Right hindlimb (tissue), 1 donor: ENCODE data around the gene LRP3.
A peak's percentile ranks its signal among the peaks of the same experiment; 100 is the strongest.

Experiments used
- DNase-seq: peaks from one replicate; pipeline ENCODE4 v3.0.0-alpha.2; 2018

Gene LRP3

DNA sequence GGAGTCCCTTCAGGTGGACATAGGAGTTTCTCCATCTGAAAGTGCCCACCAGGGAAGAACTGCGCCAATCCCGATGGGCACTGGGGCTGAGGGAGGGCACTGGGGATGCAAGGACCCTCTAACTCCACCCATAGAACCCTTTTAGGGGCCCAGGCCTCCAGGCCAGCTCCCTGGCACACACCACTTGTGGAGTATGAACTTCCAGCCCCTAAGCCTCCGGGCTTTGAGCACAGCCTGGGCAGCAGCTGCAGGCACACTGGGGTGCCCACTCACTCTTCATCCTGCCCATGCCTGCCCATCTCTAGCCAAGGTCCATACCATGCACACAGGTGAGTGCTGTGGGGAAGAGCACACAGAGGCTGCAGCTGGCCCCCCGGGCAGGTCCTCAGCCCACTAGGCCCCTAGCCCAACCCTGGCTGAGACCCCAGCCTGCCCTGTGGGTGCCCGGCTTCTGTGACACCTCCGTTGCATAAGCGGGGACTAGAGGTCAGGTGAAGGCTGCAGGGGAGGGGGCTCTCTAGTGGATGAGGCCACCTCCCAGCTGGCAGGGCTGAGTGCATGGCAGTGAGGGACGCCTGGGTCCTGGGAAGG, 46.1 kb downstream of the LRP3 start:
- no peak for DNase-seq

DNA sequence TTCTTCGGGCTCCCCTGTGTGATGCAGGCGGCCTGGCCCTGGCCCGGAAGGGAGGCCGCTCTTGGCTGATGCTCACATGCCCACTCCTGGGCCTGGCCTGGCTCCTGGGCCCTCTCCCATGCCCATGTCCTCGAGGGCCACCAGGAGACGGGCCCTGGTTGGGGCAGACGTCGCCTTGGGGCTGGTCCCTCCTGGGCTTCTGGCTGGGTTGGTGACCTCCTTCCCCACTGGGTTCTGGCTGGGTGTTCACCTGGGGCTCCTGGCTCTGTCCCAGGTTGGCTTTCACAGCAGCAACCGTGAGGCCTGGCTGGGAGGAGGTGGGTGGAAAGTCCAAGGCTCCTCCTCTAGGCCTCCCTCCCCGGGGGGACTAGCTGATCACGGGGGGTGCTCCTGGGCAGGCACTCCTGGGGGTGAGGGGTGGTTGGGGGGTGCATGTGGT, 47.0 kb downstream of the LRP3 start:
- DNase-seq = no peak

DNA sequence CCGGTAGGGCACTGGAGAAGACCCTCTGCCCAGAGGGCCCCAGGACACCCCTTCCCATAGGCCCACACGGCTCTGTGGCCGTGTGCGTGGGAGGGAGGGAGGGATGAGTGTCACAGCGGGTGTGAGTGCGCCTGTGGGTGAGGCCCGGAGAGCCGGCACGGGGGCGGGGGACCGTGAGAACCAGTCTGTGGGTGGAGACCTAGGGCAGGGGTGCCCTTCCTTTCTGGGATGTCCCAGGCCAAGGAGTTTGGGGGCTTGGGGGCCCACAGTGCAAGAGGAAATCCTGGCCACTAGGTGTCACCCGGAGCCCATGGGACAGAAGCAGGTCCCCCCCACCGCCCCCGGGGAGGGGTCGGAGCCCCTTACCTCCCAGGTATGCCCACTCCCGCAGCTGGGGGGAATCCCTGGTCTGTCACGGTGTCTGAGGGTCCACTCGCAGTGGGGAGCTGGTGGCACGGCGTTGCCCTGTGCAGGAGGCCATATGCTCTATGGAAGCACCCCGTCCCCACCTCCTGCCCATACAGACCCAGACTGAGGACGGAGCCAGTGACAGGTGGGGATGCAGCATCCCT, 47.5 kb downstream of the LRP3 start:
- DNase-seq = no peak

DNA sequence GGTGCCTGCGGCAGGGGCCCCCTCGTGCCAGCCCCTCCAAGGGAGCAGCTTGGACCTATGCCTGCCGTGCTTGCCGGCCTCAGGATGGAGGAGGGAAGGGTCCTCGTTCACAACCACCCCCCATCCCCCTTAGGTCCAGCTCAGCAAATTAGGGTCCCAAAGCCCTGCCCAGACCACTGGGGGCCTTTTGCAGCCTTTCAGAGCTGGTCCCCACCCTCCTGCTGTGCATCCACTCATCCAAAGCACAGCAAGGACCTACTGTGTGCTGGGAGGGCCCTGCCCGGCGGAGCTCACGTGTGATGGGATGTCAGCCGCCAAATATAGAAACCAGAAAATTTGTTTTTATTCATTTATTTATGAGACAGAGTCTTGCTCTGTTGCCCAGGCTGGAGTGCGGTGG, 48.0 kb downstream of the LRP3 start:
- DNase-seq = no peak

DNA sequence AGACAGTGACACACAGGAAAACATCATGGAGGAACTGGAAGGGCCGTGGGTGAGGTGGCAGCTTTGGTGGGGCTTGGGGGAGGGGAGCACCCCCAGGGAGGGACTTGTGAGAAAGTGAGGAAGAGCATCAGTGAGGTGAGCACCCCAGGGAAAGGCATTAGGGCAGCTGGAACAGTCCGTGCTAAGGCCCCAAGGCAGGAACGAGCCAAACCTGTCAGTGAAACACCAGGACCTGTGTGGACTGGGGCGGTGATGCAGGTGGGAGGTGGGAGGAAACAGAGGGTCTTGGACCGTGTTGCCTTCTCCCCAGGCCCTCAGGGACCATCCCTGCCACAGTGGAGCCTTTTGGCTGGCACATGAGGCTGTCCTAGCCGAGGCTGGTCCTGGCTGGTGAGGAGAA, 48.8 kb downstream of the LRP3 start:
- no peak for DNase-seq

DNA sequence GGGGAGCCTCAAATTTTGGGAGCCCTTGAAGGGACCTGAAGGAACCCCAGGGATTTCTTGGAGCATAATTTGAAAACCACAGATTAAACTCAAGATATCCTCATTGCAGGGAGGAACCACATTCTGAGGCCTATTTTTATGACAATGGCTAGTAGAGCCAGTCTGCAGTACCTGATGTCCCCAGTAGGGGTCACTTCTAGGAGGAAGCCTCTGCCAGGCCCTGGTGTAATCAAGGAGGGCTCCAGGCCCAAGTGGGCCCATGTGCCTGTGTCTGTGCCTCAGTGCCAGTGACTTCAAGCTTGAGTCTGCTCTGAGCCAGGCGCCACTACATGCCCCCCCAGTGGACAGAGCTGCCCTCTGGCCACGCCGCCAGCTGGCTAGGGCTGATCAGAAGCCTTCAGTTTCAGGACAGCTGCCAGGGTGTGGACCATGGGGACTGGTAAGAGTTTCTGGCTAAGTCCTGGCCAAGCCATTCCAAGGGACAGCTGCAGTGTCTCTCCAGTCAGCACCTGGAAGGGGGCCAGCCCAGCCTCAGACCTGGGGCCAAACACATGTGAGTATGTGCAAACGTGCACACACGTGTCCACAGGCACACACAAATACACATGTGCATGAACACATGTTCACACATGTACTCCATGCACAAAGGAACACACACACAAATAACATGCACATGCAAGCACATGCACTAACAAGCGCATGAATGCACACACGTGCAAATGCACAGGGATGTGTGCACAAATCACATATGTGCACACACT, 52.0 kb downstream of the LRP3 start:
- DNase-seq = peak; percentile 84

DNA sequence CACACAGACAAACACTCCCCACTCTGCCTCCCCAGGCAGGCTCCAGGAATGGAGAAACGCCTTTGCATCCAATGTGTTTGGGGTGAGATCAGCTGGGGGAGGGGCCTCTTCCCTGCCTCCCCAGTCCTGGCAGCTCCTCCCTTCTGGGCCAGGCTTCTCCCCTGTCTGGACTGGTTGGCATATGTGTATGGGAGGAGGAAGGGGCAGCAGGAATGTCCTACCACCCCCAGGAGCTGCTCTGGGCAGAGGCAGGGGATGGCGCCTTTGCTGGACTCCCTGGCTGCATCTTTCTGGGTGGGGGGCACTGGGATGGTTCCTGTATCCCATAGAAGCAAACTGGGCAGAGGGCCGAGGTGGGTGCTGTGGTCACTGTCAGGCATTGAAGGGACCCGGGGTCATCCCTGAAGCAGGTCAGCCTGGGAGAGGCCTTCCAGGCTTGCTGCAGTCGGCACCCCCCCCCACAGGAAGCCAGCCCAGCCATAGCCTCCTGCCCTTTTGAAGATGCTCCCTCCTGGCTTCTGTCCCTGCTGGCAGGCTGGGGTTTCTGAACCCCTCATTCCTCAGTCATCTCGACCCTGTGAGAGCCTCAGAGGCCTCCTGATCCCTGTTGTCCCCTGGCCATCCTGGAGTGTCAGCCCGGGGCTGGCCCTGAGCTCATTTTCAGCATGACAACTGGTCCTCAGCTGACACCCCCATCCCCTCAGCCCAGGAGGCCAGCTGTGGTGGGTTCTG, 52.7 kb downstream of the LRP3 start:
- no peak for DNase-seq

DNA sequence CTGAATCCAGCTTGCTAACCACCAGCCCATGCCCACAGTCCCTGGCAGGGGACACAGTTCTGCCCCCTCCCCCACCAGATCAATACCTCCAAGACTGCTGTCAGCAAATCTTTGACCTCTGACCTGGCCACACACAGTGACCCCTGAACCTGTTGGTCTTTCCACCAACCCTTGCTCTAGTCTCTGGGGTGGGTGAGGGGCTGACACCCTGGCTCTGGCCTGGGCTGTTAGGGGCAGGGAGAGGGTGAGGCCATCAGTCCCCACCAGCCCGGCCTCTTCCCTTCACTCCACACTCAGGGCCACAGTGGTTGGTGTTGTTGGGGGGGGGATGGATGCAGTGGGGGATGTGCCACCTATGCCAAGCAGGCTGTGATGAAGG, 53.3 kb downstream of the LRP3 start:
- no peak for DNase-seq

DNA sequence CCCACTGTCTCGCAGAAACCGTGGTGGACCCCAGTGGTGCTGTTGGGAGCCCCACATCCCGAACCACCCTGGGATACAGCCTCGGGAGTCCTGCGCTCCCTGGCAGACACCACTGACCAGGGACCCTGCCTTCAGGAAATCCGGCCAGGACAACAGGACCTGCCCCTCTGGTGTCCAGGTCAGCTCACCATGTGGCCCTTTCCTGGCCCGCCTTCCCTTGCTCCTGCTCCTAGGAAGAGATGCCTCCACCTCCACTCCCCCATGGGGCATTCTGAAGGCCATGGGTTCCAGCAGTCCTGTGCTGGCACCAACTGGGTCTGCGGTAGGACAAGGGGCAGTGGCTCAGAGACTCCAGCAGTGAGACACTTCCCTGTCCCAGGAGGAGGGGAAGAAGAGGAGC, 54.0 kb downstream of the LRP3 start:
- no peak for DNase-seq

DNA sequence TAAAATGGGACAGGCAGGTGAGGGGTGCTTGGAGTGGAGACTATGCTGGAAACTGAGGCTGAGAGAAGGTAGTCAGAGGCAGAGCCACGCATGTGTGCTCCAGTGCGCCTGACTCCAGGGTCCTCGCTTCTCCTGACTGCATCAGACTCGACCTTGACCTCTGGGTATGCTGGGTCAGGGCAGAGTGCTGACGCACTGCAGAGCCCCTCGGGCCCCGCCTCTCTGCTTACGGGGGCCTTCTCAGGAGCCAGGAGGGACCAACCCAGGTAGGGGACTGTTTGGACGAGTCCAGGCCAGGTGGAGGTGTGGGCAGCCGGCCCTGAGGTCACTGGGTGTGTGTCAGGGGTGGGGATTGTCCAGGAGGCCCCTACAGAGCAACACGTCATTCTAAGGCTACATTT, 54.4 kb downstream of the LRP3 start:
- DNase-seq = no peak

DNA sequence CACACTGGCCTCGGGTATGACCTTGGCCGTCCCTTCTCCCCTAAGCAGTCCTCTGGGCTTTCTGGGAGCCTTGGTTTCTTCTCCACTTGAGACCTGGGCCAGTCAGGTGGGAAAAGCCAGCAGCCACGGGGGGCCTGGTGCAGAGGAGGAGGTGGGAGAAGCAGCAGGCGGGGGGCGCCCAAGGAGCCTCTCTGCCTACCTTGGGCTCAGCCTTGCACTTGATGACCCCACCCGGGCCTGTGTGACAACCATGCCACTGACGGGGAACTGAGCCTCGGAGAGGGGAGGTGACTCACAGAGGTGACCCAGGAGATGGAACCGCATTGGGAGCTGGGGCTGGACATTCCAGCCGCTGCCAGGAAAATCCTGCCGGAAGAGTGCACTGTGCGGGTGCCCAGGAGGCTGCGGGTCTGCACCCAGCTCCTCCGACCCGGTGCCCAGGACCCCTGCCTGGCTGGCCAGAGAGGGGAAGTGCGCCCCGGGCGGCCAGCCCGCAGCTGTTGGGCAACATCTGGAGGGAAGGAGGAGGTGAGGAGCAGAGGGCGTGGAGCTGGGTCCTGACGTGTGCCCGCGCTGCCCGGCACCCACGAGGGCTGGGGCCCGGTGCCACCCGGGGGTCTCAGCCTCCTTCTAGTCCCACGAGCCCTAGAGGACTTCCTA, 55.0 kb downstream of the LRP3 start:
- DNase-seq = no peak

DNA sequence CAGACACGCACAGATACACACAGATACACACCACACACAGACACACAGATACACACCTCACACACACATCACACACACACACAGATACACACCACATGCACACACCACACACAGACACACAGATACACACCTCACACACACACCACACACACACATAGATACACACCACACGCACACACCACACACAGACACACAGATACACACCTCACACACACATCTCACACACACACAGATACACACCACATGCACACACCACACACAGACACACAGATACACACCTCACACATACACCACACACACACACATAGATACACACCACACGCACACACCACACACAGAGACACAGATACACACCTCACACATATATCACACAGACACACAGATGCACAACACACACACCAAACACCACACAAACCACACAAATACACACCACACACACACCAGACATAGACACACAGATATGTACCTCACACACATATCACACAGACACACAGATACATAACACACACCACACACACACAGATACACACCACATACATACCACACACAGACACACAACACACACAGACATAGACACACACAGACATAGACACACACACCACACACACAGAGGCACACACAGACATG, 55.7 kb downstream of the LRP3 start:
- DNase-seq = no peak

DNA sequence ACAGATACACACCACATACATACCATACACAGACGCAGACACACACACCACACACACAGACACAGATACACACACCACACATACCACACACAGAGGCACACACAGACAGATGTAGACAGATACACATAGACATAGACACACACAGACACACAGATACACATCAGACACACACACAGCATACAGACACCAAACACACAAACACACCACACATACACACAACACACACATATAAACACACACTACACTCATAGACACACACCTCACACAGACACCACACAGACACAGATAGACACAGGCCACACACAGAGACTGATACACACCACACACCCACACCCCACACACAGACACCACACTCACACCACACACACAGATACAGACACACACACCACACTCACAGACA, 56.4 kb downstream of the LRP3 start:
- no peak for DNase-seq

DNA sequence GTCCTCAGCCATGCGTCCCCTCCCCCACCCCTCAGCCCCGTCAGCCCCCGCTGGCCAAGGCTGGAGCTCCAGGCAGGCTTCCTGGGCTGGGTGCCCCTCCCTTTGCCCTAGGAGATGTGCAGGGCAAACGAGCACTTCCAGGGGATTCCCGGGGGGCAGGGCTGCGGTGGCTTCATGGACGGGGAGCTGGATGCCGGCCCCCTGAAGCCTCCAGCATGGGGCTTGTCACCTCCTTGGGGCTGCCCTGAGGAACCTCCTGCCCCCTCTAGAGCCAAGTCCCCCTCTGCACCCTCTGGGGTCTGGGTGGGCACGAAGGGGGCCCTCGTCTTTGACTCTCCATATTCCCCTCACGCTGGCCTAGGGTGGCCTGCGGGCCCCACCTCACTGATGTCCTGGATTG, 56.9 kb downstream of the LRP3 start:
- DNase-seq = no peak

DNA sequence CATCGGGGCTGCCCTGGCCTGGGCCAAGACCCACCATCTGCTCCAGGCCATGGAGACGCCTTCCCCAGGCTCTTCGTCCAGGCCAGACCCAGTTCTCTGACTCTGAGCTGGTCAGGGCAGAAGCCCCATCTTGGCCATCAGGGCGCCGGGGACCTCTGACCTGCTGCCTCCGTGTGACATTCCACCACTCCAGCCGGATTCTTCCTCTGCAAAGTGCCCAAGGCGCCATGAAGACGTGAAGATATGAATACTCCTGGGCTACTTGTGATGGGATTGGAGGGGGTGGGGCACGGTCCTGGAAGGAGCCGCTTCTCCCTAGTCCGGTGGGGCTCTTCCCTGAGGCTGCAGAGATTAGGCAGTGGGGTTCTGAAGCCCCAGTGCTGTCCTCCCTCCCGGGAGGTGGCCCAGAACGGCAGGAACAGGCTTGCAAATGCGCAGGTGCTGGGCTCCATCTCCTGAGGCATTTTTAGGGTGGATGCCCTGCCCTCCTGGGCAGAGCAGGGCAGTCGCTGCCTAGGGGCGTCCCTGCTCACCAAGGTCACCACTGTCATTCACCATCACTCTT, 57.5 kb downstream of the LRP3 start:
- no peak for DNase-seq

DNA sequence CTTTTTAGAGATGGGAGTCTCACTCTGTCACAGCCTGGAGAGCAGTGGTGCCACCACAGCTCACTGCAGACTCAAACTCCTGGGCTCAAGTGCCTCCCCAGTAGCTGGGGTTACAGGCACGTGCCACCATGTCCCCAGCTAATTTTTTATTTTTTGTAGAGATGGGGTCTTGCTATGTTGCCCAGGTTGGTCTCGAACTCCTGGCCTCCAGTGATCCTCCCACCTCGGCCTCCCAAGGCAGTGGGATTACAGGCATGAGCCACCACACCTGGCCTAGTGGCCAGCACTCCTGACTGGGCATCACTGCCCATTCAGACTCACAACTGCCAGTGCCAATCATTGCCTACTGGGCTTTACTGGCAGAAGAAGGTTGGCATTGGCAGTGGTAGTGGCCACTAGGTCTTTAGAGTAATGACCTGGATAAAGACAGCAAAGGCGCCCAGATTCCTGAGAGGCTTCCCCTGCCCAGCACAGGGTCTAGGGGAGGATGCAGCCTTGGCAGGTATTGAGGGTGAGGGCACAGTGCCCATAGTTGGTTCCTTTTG, 58.4 kb downstream of the LRP3 start:
- DNase-seq = no peak

DNA sequence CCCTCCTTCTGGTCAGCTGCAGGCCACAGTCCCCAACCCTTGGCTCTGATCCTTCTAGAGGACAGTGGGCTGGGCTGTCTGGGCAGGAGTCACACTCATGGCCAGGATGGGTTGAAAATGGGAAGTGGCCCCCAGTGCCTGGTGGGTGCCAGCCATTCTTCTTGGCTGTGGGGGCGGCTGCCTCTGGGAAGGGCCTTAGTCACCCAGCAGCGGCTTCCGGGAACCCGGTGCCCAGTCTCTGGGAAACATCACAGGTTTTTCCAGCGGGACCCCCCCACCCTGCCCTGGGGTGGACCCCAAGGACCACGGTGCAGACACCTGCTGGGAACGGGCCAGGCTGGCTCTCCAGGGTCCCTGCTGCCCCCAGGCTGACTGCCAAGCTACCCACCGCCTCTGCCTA, 58.8 kb downstream of the LRP3 start:
- DNase-seq = no peak

DNA sequence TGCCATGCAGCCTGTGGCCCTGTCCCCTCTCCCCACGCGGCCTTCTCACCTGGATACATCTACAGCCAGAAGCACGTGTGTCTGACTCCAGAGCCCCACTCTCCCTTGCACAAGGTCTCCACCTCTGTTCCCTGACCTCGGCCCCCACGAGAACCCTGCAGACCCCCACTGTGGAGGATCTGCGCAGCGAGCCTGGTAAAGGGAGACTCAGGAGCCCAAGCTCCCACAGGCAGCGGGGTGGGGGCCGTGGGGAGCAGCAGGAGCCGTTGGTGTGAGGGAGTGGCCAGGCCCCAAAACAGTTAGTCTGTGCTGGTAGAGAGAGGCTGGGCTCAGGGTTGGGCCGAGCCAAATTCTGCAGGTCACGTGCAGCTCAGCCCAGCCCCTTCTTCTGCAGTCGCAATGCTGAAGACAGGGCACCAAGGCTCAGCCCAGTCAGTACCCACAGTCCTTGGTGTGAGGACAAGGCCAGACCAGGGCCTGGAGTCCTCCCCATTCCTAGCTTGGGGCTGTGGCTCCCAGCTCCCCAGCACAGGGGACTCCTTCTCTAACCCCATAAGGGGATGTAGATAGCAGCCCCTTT, 60.2 kb downstream of the LRP3 start:
- no peak for DNase-seq

DNA sequence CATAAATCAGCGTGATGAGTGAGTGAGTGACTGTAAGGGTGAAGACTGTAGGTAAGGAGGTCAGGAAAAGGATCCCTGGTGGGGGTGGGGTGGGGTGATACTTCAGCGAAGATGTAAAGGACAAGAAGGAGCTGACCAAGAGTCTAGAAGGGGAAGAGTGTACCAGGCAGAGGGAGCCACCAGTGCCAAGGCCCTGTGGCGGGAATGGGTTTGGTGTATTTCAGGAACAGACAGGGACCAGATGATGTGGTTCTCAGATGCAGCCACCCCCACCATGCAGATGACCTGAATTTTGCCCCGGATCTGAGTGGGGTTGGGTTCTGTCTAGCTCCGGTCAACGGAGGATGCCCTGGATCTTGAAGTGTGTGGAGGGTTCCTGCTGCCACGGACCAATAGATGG, 61.7 kb downstream of the LRP3 start:
- no peak for DNase-seq

DNA sequence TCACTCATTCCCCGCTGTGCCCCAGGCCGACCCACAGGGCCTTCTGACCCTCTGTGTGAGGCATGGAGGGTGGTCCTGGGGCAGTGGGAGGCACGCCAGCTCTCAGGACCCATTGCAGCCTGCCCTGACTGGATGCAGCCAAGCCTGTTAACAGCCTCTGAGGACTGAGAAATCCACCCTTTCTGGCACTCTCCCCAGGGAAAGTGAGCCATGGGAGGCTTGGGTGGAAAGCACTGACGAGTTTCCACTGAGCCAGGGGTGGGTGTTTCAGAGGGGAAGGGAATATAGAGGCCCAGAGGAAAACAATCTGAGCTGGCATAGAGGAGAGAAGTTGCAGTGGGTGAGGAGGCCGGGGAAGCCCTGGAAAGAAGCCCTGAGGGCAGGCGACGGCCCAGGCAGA, 62.1 kb downstream of the LRP3 start:
- DNase-seq = no peak

DNA sequence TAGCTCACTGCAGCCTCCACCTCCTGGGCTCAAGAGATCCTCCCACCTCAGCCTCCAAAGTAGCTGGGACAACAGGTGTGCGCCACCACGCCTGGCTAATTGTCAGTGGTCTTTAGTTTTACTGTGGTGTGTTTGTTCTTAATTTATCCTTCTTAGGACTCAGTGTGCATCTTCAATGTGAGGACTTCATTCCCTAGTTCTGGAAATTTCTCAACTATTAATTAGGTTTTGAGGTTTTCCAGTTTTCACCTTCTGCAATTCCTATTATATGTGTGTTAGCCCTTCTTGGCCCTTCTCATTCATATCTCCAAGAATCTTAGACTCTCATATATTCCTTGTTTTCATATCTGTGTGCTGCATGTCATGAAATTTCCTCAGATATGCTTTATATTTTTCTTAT, 63.7 kb downstream of the LRP3 start:
- no peak for DNase-seq
